ENCODE measurements around the gene KIF1B. TPM values are rescaled to one million over a fixed set of nuclear protein-coding genes. Genes with fewer than 3 reads are reported as not detected.

The KIF1B gene
- total and polyA plus RNA-seq, 9 of the 15 experiments (the other 6 are each of a cell fraction or from before 2014, with no cell fraction given): 2.8 to 19.8 (median 11.9) TPM

DNA sequence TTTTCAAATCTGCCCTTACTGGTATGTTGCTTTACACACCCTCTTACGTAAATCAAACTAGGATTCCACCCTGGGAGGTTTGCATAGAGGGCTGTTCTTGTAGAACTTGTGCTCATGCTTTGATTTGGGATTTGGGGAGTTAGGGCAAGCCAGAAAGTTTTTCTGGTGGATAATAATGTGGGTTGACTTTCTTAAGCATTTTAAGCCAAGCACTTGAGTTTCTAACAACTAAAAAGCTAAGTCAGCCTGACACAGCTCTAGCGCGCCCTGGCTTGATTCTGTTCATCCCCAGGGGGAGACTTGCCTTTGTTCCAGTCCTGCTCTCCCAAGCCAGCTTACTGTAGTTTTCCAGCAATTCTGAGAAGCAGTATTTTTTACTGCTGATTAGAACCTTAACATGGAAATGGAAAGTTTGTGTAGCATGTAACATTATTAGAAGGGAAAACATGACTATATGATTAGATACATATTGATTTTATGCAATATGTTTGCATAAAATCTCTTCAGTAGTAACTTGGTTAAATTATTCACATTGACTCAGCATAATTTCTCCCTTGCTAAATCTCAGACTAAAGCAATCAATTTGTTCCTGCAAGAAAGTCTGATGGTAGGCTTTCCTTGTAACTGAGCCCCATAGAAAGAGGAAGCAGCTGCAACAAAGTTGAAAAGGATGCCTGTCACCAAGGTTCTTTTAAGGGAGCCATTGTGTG is 177.5 kb downstream of the KIF1B start (continued):
- 0 out of 2 replicates have a peak, but pooled peaks have one; percentile 11 for TF ChIP-seq JUND (IDR thresholded peaks at IDR 0.05; ENCODE audit: borderline replicate concordance, low read depth, low read length)
- no peak; the same call in 1 of the 3 replicates for TF ChIP-seq JUND (tag; IDR thresholded peaks at IDR 0.05; ENCODE audit: borderline replicate concordance, low read depth, low read length)
- peak; percentile 98 for TF ChIP-seq BACH1 (tag; IDR thresholded peaks at IDR 0.05)
- TF ChIP-seq L3MBTL2 (IDR thresholded peaks at IDR 0.05): peak; percentile 55
- TF ChIP-seq CEBPG (CRISPR knock-in tag; IDR thresholded peaks at IDR 0.05): no peak
- peak; percentile 49 to 62; a peak in 2 of 4 replicates for TF ChIP-seq CEBPG (tag; conservative IDR thresholded peaks at IDR 0.05 in 1 of 2, IDR thresholded peaks at IDR 0.05 in 1 of 2)
- TF ChIP-seq NFE2 (IDR thresholded peaks at IDR 0.05; ENCODE audit: low read depth): peak; percentile 96
- TF ChIP-seq, protein P1, sequence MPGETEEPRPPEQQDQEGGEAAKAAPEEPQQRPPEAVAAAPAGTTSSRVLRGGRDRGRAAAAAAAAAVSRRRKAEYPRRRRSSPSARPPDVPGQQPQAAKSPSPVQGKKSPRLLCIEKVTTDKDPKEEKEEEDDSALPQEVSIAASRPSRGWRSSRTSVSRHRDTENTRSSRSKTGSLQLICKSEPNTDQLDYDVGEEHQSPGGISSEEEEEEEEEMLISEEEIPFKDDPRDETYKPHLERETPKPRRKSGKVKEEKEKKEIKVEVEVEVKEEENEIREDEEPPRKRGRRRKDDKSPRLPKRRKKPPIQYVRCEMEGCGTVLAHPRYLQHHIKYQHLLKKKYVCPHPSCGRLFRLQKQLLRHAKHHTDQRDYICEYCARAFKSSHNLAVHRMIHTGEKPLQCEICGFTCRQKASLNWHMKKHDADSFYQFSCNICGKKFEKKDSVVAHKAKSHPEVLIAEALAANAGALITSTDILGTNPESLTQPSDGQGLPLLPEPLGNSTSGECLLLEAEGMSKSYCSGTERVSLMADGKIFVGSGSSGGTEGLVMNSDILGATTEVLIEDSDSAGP (CRISPR knock-in tag; IDR thresholded peaks at IDR 0.05): no peak
- TF ChIP-seq MTF1 (CRISPR knock-in tag; IDR thresholded peaks at IDR 0.05; ENCODE audit: borderline replicate concordance): no peak
- peak; percentile 56; the same call in 1 of the 2 replicates for TF ChIP-seq ZNF766 (CRISPR knock-in tag; conservative IDR thresholded peaks at IDR 0.05)
- TF ChIP-seq CC2D1A (IDR thresholded peaks at IDR 0.05): no peak
- no peak for TF ChIP-seq ZNF239 (CRISPR knock-in tag; IDR thresholded peaks at IDR 0.05)
- TF ChIP-seq ZNF347 (CRISPR knock-in tag; IDR thresholded peaks at IDR 0.05; ENCODE audit: low read depth): no peak
- TF ChIP-seq RBM15 (IDR thresholded peaks at IDR 0.05; ENCODE audit: insufficient read depth, low read length): no peak
- no peak for TF ChIP-seq RB1 (IDR thresholded peaks at IDR 0.05; ENCODE audit: low read depth)
- TF ChIP-seq POLR2AphosphoS5 (IDR thresholded peaks at IDR 0.05; ENCODE audit: control insufficient read depth, insufficient read depth, low read depth, low read length): no peak
- TF ChIP-seq, protein P2, sequence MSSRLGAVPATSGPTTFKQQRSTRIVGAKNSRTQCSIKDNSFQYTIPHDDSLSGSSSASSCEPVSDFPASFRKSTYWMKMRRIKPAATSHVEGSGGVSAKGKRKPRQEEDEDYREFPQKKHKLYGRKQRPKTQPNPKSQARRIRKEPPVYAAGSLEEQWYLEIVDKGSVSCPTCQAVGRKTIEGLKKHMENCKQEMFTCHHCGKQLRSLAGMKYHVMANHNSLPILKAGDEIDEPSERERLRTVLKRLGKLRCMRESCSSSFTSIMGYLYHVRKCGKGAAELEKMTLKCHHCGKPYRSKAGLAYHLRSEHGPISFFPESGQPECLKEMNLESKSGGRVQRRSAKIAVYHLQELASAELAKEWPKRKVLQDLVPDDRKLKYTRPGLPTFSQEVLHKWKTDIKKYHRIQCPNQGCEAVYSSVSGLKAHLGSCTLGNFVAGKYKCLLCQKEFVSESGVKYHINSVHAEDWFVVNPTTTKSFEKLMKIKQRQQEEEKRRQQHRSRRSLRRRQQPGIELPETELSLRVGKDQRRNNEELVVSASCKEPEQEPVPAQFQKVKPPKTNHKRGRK (tag; IDR thresholded peaks at IDR 0.05): no peak
- no peak for TF ChIP-seq KLF1 (tag; IDR thresholded peaks at IDR 0.05)
- TF ChIP-seq PCBP2 (IDR thresholded peaks at IDR 0.05; ENCODE audit: low read depth, low read length, poor library complexity, severe bottlenecking): no peak
- peak; percentile 30; the same call in 1 of the 2 replicates for TF ChIP-seq ZEB2 (IDR thresholded peaks at IDR 0.05)
- TF ChIP-seq, protein P3, sequence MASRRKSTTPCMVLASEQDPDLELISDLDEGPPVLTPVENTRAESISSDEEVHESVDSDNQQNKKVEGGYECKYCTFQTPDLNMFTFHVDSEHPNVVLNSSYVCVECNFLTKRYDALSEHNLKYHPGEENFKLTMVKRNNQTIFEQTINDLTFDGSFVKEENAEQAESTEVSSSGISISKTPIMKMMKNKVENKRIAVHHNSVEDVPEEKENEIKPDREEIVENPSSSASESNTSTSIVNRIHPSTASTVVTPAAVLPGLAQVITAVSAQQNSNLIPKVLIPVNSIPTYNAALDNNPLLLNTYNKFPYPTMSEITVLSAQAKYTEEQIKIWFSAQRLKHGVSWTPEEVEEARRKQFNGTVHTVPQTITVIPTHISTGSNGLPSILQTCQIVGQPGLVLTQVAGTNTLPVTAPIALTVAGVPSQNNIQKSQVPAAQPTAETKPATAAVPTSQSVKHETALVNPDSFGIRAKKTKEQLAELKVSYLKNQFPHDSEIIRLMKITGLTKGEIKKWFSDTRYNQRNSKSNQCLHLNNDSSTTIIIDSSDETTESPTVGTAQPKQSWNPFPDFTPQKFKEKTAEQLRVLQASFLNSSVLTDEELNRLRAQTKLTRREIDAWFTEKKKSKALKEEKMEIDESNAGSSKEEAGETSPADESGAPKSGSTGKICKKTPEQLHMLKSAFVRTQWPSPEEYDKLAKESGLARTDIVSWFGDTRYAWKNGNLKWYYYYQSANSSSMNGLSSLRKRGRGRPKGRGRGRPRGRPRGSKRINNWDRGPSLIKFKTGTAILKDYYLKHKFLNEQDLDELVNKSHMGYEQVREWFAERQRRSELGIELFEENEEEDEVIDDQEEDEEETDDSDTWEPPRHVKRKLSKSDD (conservative IDR thresholded peaks at IDR 0.05; ENCODE audit: low read length): no peak
- no peak for TF ChIP-seq ZNF282 (CRISPR knock-in tag; IDR thresholded peaks at IDR 0.05)
